ENCODE measurements around the gene ARHGAP23.
"Not testable (repeated sequence)": the region's sequence is repeated elsewhere in the genome, so short reads cannot be mapped to it uniquely, and the experiment has no call there.

The ARHGAP23 gene

DNA sequence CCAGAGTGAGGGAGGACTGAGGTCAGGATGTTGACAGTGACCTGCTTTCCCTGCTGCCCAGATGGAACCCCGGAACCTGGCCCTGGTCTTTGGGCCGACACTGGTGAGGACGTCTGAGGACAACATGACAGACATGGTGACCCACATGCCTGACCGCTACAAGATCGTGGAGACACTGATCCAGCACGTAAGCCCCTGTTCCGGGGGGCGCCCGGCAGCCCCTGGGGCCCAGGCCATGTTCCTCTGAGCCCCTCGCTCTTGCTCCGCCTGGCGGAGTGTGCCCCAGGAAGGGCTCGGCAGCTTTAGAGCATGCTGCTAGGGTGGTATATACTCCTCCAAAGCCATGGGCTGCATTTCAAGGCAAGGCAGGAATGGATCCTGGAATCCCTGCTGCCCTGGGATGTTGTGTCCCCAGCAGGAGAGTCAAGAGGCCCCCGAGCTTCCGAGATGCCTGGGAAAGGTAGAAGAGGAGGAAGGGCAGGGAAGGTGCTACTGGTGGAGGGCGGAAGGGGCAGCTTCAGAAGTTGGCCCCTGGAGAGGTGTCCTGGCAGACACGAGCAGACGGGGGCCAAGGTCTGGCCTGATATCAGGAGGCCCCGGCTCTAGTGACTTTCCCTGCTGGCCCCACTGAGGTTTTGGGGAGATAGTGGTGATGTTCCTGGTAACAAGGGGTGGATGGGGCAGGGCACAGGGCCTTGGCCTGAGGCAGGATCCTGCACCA, 63.2 kb downstream of the ARHGAP23 start:
- DNase-seq: not testable (repeated sequence)

DNA sequence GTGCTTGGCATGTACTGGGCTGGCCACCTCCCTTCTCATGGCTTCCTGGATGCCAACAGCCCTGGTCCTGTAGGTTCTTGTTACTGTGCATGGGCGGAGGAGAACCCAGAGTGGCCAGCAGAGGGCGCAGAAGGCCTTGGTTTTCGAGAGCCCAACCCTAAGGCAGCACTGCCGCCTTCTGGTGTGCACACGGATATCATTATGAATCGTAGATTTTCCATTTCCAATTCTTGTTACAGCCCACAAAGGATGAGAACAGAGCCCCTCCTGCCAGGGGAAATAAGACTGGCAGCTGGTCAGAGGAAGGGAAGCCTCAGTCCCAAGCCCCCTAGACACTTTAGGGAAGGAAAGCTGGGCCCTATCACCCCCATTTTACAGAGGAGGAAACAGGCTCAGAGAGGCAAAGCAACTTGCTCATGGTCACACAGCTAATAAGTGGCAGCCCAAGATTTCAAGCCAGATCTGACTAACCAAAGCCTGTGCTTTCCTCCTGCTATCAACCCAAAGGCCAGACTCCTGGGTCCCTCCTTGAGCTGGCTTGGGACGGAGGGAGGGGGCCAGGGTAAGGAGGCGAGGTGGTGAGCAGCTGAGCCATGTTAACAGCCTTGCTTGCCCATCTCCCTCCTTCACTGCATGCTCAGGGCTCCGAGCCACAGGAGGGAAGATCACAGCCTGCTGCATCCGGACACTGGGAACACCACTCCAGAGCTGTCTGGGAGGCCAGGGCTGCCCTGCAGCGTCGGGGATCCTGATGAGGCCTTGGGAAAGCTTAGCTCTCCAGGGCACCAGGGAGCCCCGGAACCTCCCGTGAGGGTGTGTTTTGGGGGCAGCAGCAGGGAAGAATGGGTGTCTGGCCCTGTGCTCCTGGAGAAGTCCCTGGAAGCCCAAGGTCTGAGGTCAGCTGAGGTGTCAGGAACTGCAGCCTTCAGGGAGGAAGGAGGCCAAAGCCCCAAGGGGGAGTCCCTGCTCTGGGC, 64.1 kb downstream of the ARHGAP23 start:
- peak; percentile 72 for DNase-seq

- not testable (repeated sequence) for DNase-seq
These were observed 65.9 kb downstream of the ARHGAP23 start for GRCh38 chr17:38494152-38494551.

- DNase-seq: not testable (repeated sequence)
These were observed 69.4 kb downstream of the ARHGAP23 start for GRCh38 chr17:38497656-38498055.

DNA sequence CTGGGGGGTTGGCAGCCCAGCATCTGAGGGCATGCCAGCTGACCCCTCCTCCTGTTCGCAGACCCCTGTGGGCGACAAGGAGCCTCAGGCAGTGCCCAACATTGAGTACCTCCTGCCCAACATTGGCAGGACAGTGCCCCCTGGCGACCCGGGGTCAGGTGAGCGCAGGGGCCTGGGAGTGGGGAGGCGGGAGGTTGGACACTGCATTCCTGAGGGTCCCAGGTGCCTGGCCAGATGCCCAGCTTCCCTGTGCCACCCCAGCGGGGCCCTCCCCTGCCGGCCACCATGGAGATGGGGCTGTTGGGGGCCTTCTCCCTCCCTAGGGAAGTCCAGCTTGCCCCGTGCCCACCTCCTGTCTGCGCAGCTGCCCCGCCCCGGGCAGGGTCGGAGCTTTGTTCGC, 70.1 kb downstream of the ARHGAP23 start:
- DNase-seq: no peak

- DNase-seq: not testable (repeated sequence)
These were observed 71.0 kb downstream of the ARHGAP23 start for GRCh38 chr17:38499230-38499629.

- not testable (repeated sequence) for DNase-seq
These were observed 73.5 kb downstream of the ARHGAP23 start for GRCh38 chr17:38501718-38502117.

GRCh38 chr17:38503286-38503913, 75.1 kb downstream of the ARHGAP23 start:
- DNase-seq: not testable (repeated sequence)

GRCh38 chr17:38504216-38504615, 76.0 kb downstream of the ARHGAP23 start:
- DNase-seq: no peak

GRCh38 chr17:38507436-38507835, 79.2 kb downstream of the ARHGAP23 start:
- no peak for DNase-seq

GRCh38 chr17:38507921-38508569, 79.8 kb downstream of the ARHGAP23 start:
- no peak for DNase-seq

DNA sequence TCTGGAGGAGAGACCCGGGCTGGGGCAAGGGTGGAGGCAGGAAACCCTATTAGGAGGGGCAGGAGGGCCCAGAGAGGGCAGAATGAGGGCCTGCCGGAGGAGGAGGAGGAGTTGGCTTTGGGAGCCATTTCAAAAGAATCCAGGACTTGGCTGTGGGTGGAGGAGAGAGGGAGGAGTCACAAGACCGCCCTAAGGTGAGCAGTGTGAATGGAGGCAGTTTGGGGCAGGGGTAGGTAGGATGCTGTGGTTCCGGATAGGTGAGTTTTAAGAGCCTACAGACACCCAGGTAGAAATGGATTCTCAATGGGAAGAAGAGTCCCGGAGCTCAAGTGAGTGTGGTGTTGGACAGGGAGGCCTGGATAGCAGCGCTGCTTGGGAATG, 80.3 kb downstream of the ARHGAP23 start:
- DNase-seq: no peak

- peak; percentile 37 for DNase-seq
These were observed 80.9 kb downstream of the ARHGAP23 start for GRCh38 chr17:38508954-38509771.

DNA sequence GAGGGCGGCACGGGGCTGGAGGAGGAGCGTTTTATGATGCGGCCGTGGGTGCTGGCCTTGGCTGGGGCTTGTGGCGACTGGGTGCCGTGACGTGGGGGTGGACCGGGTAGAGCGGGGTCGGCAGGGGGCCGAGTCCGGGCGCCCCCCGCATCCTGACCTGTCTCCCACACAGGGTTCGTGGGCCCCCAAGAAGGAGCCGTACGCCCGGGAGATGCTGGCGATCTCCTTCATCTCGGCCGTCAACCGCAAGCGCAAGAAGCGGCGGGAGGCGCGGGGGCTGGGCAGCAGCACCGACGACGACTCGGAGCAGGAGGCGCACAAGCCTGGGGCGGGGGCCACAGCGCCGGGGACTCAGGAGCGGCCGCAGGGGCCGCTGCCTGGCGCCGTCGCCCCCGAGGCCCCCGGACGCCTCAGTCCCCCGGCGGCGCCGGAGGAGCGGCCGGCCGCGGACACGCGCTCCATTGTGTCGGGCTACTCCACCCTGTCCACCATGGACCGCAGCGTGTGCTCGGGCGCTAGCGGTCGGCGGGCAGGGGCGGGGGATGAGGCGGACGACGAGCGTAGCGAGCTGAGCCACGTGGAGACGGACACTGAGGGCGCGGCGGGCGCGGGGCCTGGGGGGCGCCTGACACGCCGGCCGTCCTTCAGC, 81.6 kb downstream of the ARHGAP23 start:
- no peak for DNase-seq

- no peak for DNase-seq
These were observed 82.3 kb downstream of the ARHGAP23 start for GRCh38 chr17:38510421-38511149.

DNA sequence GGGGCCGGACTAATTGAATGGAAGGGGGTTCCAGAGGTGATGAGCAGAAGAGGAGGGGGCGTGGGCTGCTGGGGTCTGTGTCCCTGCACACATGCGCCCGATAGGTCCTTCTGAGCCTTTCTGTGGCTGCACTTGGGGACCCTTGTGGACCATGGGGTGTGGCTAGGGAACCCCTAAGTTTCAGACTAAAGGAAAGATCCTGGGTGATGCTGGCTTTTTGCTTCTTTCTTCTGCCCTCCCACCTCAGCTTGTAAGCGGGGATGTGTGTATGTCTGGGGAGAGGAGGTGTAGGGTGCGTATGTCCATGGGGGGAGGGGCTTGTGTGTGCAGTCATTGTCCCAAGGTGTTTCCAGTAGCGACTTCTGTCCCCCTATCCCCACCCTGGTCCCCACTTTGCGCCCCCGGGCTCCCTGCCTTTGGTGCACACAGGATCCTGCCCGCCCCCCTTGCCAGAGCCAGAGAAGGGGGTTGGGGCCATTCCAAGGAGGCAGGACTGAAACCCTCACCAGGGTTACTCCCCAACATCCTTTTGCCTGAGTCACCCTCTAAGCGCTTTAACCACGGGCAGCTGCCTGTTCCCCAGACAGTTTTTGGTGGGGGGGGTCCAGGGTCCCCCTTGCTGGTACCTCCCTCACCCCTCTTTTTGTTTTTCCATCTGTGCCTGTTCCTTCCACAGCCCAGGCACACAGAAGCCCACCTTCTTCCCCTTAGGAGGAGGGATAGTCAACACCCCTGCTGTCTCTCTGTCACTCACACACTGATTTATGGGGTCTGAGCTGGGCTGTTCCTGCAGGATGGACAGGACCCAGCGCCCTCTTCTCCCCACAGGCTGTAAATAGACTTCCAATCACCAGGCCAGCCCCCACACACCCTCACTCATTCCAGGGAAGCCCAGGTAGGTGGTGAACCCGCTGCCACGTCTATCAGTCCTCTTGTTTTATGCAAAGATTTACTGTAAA, 83.2 kb downstream of the ARHGAP23 start:
- no peak for DNase-seq

GRCh38 chr17:38512473-38513058, 84.3 kb downstream of the ARHGAP23 start:
- no peak for DNase-seq

GRCh38 chr17:38526526-38526925, 98.3 kb downstream of the ARHGAP23 start:
- not testable (repeated sequence) for DNase-seq

DNA sequence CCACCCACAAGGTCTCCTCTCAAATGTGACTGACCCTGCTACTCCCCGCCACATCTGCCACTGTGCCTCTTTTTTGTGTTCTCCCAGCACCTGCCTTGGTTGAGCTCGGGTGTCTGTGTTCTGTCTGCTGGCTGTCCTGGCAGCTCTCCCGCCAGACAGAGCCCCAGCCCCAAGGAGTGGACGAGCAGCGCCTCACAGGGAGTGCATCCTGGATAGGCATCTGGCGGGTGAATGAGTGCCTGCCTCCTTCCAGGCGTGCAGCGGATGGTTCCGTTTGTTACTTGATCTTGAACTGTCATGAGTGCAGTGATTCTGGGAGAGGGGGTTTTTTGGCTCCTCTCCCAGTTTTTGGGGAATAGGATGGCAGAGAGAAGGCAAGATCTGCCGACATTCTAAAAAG, 99.9 kb downstream of the ARHGAP23 start:
- DNase-seq: not testable (repeated sequence)

Measured in NCI-H1694 treated with DMSO at 0.1 percent for 48 hours (cell line).